Suprapubic skin (tissue), 4 donors: ENCODE measurements around the gene THOC1. TPM values are rescaled to one million over a fixed set of nuclear protein-coding genes. Genes with fewer than 3 reads are reported as not detected.

Experiments
- DNase-seq, 2 donors: peaks; one replicate each; pipeline ENCODE4 v3.0.0-alpha.2; 2019; ENCODE audit warnings: low spot score in 2 of 2
- H3K27ac ChIP-seq: fragments of 200-600 bp; sonication (generic); one replicate; pipeline ENCODE4 v1.5.1; 2019
- H3K27me3 ChIP-seq: fragments of 200-600 bp; sonication (generic); one replicate; pipeline ENCODE4 v1.5.1; 2019
- H3K36me3 ChIP-seq: fragments of 200-600 bp; sonication (generic); one replicate; pipeline ENCODE4 v1.5.1; 2019
- H3K4me1 ChIP-seq: fragments of 200-600 bp; sonication (generic); one replicate; pipeline ENCODE4 v1.5.1; 2019
- H3K4me3 ChIP-seq: fragments of 200-600 bp; sonication (generic); one replicate; pipeline ENCODE4 v1.5.1; 2019; ENCODE audit warnings: mild to moderate bottlenecking
- H3K9me3 ChIP-seq: fragments of 200-600 bp; sonication (generic); one replicate; pipeline ENCODE4 v1.5.1; 2019
- EP300 ChIP-seq: sonication (generic); formaldehyde crosslinking; IDR thresholded peaks from one replicate; pipeline ENCODE4 v1.6.1; 2017; ENCODE audit warnings: antibody characterized with exemption
- POLR2A ChIP-seq, 2 donors: fragments of 450-650 bp; IDR thresholded peaks; one replicate each; pipeline ENCODE4 v1.6.1; 2017; ENCODE audit warnings: antibody characterized with exemption in 2 of 2, mild to moderate bottlenecking in 2 of 2, moderate library complexity in 2 of 2
- WGBS: methylation state at CpG from one replicate; pipeline ENCODE4 v1.1.5; 2018; 5-methylcytosine and 5-hydroxymethylcytosine counted together
- total RNA-seq, 4 donors: library from RNA; depleted of rRNA; stranded (reverse); fragments of >200 nt; gene quantifications; one replicate each; pipeline ENCODE4 v1.1.0, GENCODE V29; 2016

The THOC1 gene
- total RNA-seq, 4 donors from 2014 or later = 30.4 to 152 (median 46.8) TPM

- peaks cover 35% of the 10 kb centered on the region for H3K36me3 ChIP-seq
- DNase-seq = no peak
- WGBS = 92% methylated on average over 5 of the region's 5 CpGs
- H3K9me3 ChIP-seq = no peaks in the 10 kb centered on the region
- H3K27me3 ChIP-seq = no peaks in the 10 kb centered on the region
- no peaks in the 10 kb centered on the region for H3K4me1 ChIP-seq
- H3K4me3 ChIP-seq = no peak overlapping the region
- TF ChIP-seq EP300 (no peak), POLR2A (IDR thresholded peaks at IDR 0.05) (no peak)
- no peak overlapping the region for H3K27ac ChIP-seq
Measured at GRCh38 chr18:172361-172760, 95.5 kb downstream of the THOC1 start.

Other genes starting within 250 kb of the THOC1 start
- not detected for gene TUBB8B, start 218.4 kb downstream of the THOC1 start, total RNA-seq
- 10 to 100 TPM; 19.7 to 31.4 (median 27.9) TPM for gene USP14, start 109.5 kb downstream of the THOC1 start, total RNA-seq
- 1 to 10 TPM; 2.1 to 6.2 (median 5.2) TPM for gene COLEC12, start 232.7 kb upstream of the THOC1 start, total RNA-seq